Mesothelial cell of epicardium (in vitro differentiated cells): Measurements from ENCODE around the gene JPH3. TPM values are rescaled to one million over a fixed set of nuclear protein-coding genes. Genes with fewer than 3 reads are reported as not detected.

Source experiments
- DNase-seq, 2 experiments: peaks; one replicate each; pipeline ENCODE4 v3.0.0; 2021; ENCODE audit warnings: low spot score in 2 of 2; ENCODE audit not compliant: unreplicated experiment in 2 of 2
- H3K27ac Mint-ChIP-seq: 2 replicates; pipeline ENCODE4 v1.8.0; 2021; ENCODE audit warnings: mixed read lengths
- H3K27me3 Mint-ChIP-seq: 2 replicates; pipeline ENCODE4 v1.8.0; 2021; ENCODE audit warnings: low read depth, mixed read lengths
- H3K36me3 Mint-ChIP-seq: 2 replicates; pipeline ENCODE4 v1.8.0; 2021; ENCODE audit warnings: mixed read lengths
- H3K4me1 Mint-ChIP-seq: 2 replicates; pipeline ENCODE4 v1.8.0; 2021; ENCODE audit warnings: mixed read lengths
- H3K4me3 Mint-ChIP-seq: 2 replicates; pipeline ENCODE4 v1.8.0; 2021; ENCODE audit warnings: mild to moderate bottlenecking, moderate library complexity, mixed read lengths
- H3K9me3 Mint-ChIP-seq: 2 replicates; pipeline ENCODE4 v1.8.0; 2021; ENCODE audit warnings: mixed read lengths
- CTCF ChIP-seq: fragments of 200-600 bp; sonication (generic); IDR thresholded peaks from one replicate; pipeline ENCODE4 v1.5.0; 2021; ENCODE audit warnings: antibody characterized with exemption; ENCODE audit not compliant: unreplicated experiment
- total RNA-seq: library from RNA; stranded (reverse); gene quantifications from 3 replicates; pipeline ENCODE4 v1.2.1, GENCODE V29; 2021

JPH3 gene
- total RNA-seq, 1 donor from 2014 or later = 16.8 TPM

DNA sequence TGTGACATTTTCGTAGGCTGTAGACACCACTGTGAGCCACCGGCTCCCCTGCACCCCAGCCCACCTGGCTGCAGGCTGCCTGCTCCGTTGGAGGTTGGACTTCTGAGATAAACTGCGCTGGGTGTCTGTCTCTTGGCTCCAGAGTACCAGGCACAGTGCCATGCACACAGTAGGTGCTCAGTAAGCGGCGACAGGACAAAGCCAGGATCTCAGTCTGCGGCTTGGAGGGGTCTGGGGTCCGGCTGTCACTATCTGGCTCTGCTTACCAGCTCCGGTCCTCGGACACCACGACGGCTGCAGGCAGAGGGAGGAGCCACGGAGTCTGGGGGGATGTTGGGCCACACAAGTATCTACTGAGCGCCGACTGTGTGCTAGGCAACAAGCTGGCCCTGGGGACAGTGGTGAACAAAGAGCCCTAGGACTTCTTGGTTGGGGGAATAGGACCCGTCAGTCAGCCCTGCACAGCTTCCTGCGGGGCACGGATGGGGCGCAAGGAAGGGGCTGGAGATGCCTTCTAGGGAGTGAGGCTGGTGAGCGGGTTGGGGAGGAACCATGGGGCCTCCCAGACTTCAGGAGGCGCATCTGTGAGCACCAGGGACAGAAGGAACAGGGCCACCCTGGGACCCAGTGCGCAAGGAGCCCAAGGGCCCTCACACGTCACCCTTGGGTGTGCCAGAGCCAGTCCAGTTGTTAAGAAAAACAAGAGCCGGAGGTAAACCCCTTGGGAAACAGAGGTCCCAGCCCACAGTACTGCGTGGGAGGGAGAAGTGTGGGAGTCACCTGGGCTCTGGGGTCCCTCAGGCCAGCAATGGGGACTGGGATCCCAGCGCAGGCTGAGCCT, 17.3 kb downstream of the JPH3 start:
- Mint-ChIP-seq H3K4me1 (no peaks in the 10 kb centered on the region), H3K4me3 (no peak overlapping the region), H3K36me3 (no peaks in the 10 kb centered on the region), H3K27ac (no peak overlapping the region), H3K9me3 (no peaks in the 10 kb centered on the region), H3K27me3 (peaks cover 3% of the 10 kb centered on the region)
- no peak for TF ChIP-seq CTCF
- no peak for DNase-seq

- H3K36me3 Mint-ChIP-seq = no peaks in the 10 kb centered on the region
- no peak for TF ChIP-seq CTCF
- no peaks in the 10 kb centered on the region for H3K4me1 Mint-ChIP-seq
- H3K9me3 Mint-ChIP-seq = no peaks in the 10 kb centered on the region
- no peak overlapping the region for H3K4me3 Mint-ChIP-seq
- no peak for DNase-seq
- no peak overlapping the region for H3K27ac Mint-ChIP-seq
- peaks cover 3% of the 10 kb centered on the region for H3K27me3 Mint-ChIP-seq
Measured at GRCh38 chr16:87620201-87620495, 17.8 kb downstream of the JPH3 start.

- Mint-ChIP-seq H3K27me3 (peaks cover 3% of the 10 kb centered on the region), H3K4me3 (no peak overlapping the region), H3K36me3 (no peaks in the 10 kb centered on the region), H3K9me3 (no peaks in the 10 kb centered on the region), H3K27ac (no peak overlapping the region), H3K4me1 (no peaks in the 10 kb centered on the region)
- no peak for TF ChIP-seq CTCF
- DNase-seq = no peak
Measured at GRCh38 chr16:87621550-87621829, 19.2 kb downstream of the JPH3 start.

DNA sequence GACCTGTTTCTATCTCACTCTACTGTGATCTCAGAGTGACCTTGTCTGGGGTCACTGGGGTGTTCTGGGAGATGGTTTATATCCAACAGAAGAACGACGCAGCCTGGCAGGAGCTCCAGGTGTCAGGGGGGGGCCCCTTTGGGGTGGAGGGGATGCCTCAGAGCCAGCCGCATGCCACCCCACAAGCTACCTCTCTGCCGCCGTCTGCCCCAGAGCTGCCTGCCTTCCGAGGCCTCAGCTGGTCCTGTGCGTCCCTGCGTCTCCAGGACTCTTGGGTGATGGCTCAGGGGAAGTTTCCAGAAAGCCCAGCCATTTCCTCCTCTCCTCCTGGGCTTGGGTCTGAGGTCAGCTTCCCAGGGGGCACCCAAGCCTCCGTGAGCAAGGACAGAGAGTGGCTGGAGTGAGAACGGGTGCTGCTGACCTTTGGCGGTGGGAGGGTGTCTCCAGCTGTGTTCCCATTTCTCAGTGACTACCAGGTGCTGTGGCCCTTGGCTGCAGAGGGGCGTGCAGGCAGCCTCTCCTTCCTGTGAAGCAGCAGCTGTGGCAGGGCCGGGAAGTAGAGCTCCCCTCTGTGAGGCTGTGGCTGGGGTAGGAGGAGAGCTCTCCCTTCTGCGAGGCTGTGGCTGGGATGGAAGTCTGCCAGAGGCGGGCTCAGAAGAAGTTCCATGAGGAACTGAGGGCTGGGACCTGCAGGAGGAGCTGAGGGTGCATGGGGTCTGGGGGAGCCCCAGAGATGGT, 19.8 kb downstream of the JPH3 start:
- Mint-ChIP-seq H3K4me3 (no peak overlapping the region), H3K27me3 (peaks cover 3% of the 10 kb centered on the region), H3K27ac (no peak overlapping the region), H3K4me1 (no peaks in the 10 kb centered on the region), H3K36me3 (no peaks in the 10 kb centered on the region), H3K9me3 (no peaks in the 10 kb centered on the region)
- TF ChIP-seq CTCF = no peak
- DNase-seq = no peak

GRCh38 chr16:87622756-87623319, 20.5 kb downstream of the JPH3 start:
- no peaks in the 10 kb centered on the region for H3K4me1 Mint-ChIP-seq
- no peaks in the 10 kb centered on the region for H3K9me3 Mint-ChIP-seq
- TF ChIP-seq CTCF = no peak
- H3K4me3 Mint-ChIP-seq = no peak overlapping the region
- peaks cover 3% of the 10 kb centered on the region for H3K27me3 Mint-ChIP-seq
- DNase-seq = no peak
- H3K36me3 Mint-ChIP-seq = no peaks in the 10 kb centered on the region
- H3K27ac Mint-ChIP-seq = no peak overlapping the region
